ENCODE results near the gene MTX3. TPM values are rescaled to one million over a fixed set of nuclear protein-coding genes. Genes with fewer than 3 reads are reported as not detected.

The MTX3 gene
- total and polyA plus RNA-seq, 5 donors = 3.7 to 13.7 (median 11.0) TPM

DNA sequence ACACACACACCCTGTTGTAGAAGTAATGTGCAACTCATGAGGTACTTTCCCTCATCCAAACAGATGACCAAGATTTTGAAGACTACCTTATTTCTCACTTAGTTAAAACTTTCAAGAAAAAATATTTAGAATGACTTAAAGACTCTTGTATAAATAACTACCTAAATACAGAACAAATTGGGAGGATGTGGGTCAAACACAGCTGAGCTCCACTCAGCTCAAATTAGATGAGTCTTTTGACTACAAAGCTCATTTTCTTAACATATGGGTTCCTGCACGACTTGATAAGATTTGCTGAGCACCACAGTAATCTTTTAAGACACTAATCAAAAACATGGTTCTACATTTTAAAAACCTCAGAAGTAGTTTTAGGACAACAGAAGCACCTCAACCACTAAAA, 8.9 kb downstream of the MTX3 start:
- Histone ChIP-seq H3K4me1 (ENCODE audit: control insufficient read depth, insufficient read depth, low read length) (no peaks in the 10 kb centered on the region), H3K27ac (ENCODE audit: low read length) (no peak overlapping the region), H3K4me3 (ENCODE audit: low read length) (no peak overlapping the region), H3K9me3 (ENCODE audit: control insufficient read depth, low read length) (no peaks in the 10 kb centered on the region), H3K27me3 (ENCODE audit: control insufficient read depth, insufficient read depth) (no peaks in the 10 kb centered on the region)
- intact Hi-C loops (cut with DNase I) = no loop called here
- DNase-seq = no peak
- no peak for ATAC-seq
- WGBS = 66% methylated on average over 1 of the region's 1 CpG

DNA sequence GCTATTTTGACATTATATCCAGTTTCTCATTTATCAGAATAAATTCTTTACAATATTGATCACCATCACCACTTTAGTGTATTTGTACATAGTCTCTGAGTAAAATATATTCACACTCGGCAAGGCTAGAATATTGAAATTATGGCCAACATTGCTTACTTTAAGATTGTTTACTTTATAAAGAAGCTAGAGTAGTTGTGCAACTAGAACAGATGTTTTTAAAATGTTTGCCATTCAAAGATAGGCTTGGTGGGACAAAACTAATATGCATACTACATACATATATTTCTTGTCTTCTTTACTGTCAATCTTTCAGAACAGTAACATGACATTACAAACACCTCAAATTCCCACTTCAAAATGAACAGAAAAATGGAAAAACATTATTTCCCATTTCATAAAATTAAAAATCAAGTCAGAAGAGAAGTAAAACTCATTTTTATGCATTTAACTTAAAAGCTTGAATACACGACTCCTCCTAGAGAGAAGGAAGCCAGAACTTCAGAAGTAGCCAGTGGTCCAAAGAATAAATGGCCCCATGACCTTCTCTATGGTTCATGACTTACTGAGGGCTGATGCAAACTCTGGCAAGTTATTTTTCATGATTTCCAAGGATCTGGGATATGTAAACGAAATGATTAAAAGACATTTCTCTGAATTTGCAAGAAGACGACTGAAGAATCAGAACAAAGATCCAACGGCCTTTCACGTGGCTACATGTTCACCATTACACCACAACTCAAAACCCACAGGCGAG, 14.1 kb downstream of the MTX3 start:
- Histone ChIP-seq H3K4me3 (ENCODE audit: low read length) (no peak overlapping the region), H3K9me3 (ENCODE audit: control insufficient read depth, low read length) (no peaks in the 10 kb centered on the region), H3K27ac (ENCODE audit: low read length) (no peak overlapping the region), H3K4me1 (ENCODE audit: control insufficient read depth, insufficient read depth, low read length) (no peaks in the 10 kb centered on the region), H3K27me3 (ENCODE audit: control insufficient read depth, insufficient read depth) (no peaks in the 10 kb centered on the region)
- intact Hi-C loops (cut with DNase I) = no loop called here
- 94% methylated on average over 7 of the region's 7 CpGs for WGBS
- ATAC-seq (no peak), DNase-seq (no peak)

DNA sequence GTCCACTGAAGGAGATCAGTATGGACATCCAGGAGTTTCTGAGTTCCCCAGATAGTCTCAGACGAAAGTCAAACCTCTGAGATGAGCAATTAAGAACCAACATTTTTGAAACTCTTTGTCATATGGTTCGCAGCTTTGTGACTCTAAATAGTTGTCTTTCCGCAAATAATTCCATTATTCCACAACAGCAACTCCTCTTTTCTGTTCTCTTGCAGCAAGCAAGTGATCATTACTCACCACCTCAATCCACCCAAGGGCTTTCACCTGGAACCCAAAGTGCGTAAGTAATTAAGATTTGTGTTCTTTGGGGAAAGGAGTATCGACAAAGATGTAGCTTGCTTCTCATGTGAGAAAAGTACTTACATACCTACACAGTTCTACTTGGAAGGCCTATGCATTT, 15.6 kb downstream of the MTX3 start:
- H3K4me3 ChIP-seq (ENCODE audit: low read length) = no peak overlapping the region
- H3K27me3 ChIP-seq (ENCODE audit: control insufficient read depth, insufficient read depth) = no peaks in the 10 kb centered on the region
- no peaks in the 10 kb centered on the region for H3K4me1 ChIP-seq (ENCODE audit: control insufficient read depth, insufficient read depth, low read length)
- no peaks in the 10 kb centered on the region for H3K9me3 ChIP-seq (ENCODE audit: control insufficient read depth, low read length)
- no peak for ATAC-seq
- 97% methylated on average over 5 of the region's 5 CpGs for WGBS
- no peak for DNase-seq
- intact Hi-C loops (cut with DNase I) = no loop called here
- H3K27ac ChIP-seq (ENCODE audit: low read length) = no peak overlapping the region

DNA sequence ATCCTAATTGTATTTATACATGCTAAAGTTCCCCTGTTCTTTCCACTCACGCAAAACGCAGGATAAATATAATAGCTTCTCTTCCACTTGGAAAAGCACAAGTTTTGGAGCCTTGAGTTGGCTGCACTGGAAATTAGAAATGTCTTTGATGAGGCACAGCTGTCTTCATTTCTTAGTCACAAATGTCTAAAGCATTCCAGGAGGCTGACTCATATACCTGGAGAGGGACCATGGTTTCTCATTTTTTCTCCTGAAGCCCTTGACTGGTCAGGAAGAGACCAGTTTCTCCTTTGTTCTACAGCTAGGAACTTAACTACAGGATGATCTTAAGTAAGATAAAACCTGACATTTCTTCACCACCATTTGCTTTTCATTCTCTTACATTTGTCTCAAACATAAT, 16.2 kb downstream of the MTX3 start:
- intact Hi-C loops (cut with DNase I) = no loop called here
- ATAC-seq (no peak), DNase-seq (no peak)
- H3K4me3 ChIP-seq (ENCODE audit: low read length) = no peak overlapping the region
- WGBS = 63% methylated on average over 2 of the region's 2 CpGs
- no peaks in the 10 kb centered on the region for H3K27me3 ChIP-seq (ENCODE audit: control insufficient read depth, insufficient read depth)
- H3K4me1 ChIP-seq (ENCODE audit: control insufficient read depth, insufficient read depth, low read length) = no peaks in the 10 kb centered on the region
- H3K9me3 ChIP-seq (ENCODE audit: control insufficient read depth, low read length) = no peaks in the 10 kb centered on the region
- no peak overlapping the region for H3K27ac ChIP-seq (ENCODE audit: low read length)

DNA sequence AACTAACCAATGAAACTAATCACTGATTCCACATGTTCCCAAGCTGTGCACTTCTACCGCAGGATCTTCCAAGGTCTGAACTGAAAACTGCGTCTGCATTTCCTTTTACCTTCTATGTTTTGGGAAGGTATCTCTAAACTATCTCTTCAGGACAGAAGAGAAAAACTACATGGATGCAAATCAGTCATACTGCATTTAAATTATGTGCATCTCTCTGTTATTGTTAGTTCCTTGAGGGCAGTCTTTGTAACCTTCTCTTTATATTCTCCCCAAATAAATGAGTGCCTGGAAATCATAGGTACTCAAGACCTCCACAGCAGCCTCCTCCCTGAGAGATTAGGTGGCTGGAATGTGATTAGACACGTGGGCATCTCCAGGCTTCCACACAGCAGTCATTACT, 17.1 kb downstream of the MTX3 start:
- Histone ChIP-seq H3K9me3 (ENCODE audit: control insufficient read depth, low read length) (no peaks in the 10 kb centered on the region), H3K27me3 (ENCODE audit: control insufficient read depth, insufficient read depth) (no peaks in the 10 kb centered on the region), H3K4me3 (ENCODE audit: low read length) (no peak overlapping the region), H3K27ac (ENCODE audit: low read length) (no peak overlapping the region), H3K4me1 (ENCODE audit: control insufficient read depth, insufficient read depth, low read length) (no peaks in the 10 kb centered on the region)
- DNase-seq (no peak), ATAC-seq (no peak)
- 72% methylated on average over 3 of the region's 3 CpGs for WGBS
- intact Hi-C loops (cut with DNase I) = no loop called here

DNA sequence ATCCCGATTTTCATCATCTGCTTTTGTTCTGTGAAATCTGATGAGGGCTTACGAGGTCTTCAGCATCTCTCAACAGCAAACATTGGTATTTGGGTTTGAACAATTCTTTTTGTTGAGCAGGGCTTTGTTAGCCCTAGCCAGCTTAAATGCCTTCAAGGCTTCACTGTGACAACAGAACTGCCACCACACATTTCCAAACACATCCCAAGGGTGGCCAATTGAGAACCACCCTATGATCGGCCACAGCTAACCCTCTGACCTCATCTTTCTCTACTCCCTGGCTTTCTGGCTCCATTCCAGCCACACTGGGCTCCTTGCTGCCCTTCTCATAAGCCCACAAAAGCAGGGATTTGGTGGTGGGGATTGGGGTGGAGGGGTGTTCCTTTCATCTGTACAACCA, 17.6 kb downstream of the MTX3 start:
- Histone ChIP-seq H3K4me3 (ENCODE audit: low read length) (no peak overlapping the region), H3K4me1 (ENCODE audit: control insufficient read depth, insufficient read depth, low read length) (no peaks in the 10 kb centered on the region), H3K27ac (ENCODE audit: low read length) (no peak overlapping the region), H3K9me3 (ENCODE audit: control insufficient read depth, low read length) (no peaks in the 10 kb centered on the region), H3K27me3 (ENCODE audit: control insufficient read depth, insufficient read depth) (no peaks in the 10 kb centered on the region)
- intact Hi-C loops (cut with DNase I) = no loop called here
- WGBS = 63% methylated on average over 3 of the region's 3 CpGs
- DNase-seq = no peak
- ATAC-seq = no peak

DNA sequence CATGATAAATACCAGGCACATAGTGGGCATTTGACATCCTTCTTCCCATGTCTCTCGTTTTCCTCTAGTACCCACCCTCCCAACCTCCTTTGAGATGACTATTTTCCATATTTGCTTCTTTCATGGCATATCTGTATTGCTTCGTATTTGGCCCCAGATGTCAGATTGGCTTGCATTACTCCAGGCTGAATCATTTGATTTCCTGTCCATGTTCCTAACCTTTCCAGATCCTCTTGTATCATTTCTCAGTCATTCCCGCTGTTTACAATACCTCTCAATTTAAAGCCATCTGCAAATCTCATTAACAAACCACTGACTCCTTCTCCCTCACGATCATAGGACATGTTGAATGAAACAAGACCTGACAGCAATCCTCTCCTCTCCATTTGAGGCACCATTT, 19.9 kb downstream of the MTX3 start:
- 62% methylated on average over 4 of the region's 4 CpGs for WGBS
- ATAC-seq (no peak), DNase-seq (no peak)
- Histone ChIP-seq H3K9me3 (ENCODE audit: control insufficient read depth, low read length) (no peaks in the 10 kb centered on the region), H3K27ac (ENCODE audit: low read length) (no peak overlapping the region), H3K4me1 (ENCODE audit: control insufficient read depth, insufficient read depth, low read length) (no peaks in the 10 kb centered on the region), H3K27me3 (ENCODE audit: control insufficient read depth, insufficient read depth) (no peaks in the 10 kb centered on the region), H3K4me3 (ENCODE audit: low read length) (no peak overlapping the region)
- intact Hi-C loops (cut with DNase I) = no loop called here

DNA sequence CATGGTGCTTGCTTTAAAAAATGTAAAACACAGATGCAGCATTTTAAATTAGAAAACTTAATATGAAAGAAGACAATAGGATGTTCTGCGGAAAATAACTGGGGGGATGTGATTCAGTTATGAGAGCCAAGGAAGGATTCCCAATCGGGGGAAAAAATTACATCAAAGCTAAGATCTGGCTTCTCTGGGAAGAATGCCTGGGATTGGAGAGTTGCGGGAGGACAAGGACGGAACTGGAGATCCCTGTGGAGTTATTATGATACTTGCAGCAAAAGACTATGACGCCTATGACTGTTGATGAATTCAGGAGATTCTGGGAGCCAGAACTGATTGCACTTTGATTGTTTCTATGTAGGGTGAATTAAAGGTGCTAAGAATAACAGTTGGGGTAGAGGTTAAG, 24.6 kb downstream of the MTX3 start:
- Histone ChIP-seq H3K9me3 (ENCODE audit: control insufficient read depth, low read length) (no peaks in the 10 kb centered on the region), H3K4me3 (ENCODE audit: low read length) (no peak overlapping the region), H3K4me1 (ENCODE audit: control insufficient read depth, insufficient read depth, low read length) (no peaks in the 10 kb centered on the region), H3K27ac (ENCODE audit: low read length) (no peak overlapping the region), H3K27me3 (ENCODE audit: control insufficient read depth, insufficient read depth) (no peaks in the 10 kb centered on the region)
- 72% methylated on average over 5 of the region's 5 CpGs for WGBS
- intact Hi-C loops (cut with DNase I) = no loop called here
- DNase-seq (no peak), ATAC-seq (no peak)

DNA sequence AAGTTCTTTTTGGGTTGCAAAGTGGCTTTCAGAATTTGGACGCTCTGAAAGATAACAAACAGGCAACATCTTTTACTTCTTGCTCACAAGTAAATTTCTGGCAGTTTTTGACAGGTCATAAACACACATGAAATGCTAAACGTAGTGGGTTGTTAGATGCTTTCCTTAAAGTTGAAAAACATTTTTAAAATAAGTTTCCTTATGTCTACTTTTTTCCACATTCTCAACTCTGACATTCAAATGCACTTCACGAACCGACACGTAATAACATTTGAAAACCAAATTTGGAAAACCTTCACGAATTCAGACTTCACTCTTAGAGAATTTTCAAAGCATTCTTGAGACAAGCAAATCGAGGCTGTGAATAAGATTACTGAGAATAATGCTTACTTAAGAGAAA, 26.9 kb downstream of the MTX3 start:
- H3K9me3 ChIP-seq (ENCODE audit: control insufficient read depth, low read length) = no peaks in the 10 kb centered on the region
- H3K27me3 ChIP-seq (ENCODE audit: control insufficient read depth, insufficient read depth) = no peaks in the 10 kb centered on the region
- 75% methylated on average over 7 of the region's 7 CpGs for WGBS
- no peak for DNase-seq
- intact Hi-C loops (cut with DNase I) = no loop called here
- no peak overlapping the region for H3K4me3 ChIP-seq (ENCODE audit: low read length)
- ATAC-seq = no peak
- H3K27ac ChIP-seq (ENCODE audit: low read length) = no peak overlapping the region
- no peaks in the 10 kb centered on the region for H3K4me1 ChIP-seq (ENCODE audit: control insufficient read depth, insufficient read depth, low read length)

DNA sequence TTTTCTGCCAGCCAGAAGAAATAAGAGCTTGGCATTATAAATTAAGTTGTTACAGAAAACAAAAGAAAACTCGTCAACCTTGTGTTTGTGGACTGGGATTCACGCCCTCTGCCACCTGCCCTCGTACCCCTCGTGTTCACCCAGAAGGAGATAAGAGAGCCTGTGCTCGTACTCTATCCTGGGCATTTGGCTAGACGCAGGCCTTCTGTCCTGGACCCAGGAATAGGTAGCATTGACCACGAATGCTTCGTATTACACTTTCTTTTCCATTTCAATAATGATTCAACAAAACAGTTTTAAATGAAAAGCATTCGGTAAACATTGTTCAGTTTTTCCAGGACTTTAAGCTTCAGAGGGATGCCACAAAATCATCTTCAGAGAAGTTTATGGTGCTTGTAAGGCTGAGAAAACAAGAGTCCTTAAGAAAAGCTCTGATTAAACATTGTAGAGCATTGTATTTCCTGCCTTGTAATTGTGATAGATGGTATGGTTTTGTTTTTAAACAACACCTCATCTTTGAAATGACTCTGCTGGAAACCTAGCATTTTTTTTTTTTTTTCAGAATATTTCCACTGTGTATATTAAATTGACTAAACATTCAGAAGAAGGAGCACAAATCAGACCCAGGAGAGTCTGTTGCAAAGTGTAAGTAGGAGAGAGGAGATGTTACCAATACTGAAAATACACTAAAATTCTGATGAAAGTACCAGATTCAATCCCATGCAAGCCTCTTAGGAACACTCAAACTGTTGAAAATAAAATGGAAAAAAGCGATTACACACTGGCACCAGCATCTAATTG, 27.6 kb downstream of the MTX3 start:
- no peak overlapping the region for H3K4me3 ChIP-seq (ENCODE audit: low read length)
- 84% methylated on average over 10 of the region's 10 CpGs for WGBS
- H3K27ac ChIP-seq (ENCODE audit: low read length) = no peak overlapping the region
- DNase-seq (no peak), ATAC-seq (no peak)
- H3K9me3 ChIP-seq (ENCODE audit: control insufficient read depth, low read length) = no peaks in the 10 kb centered on the region
- no peaks in the 10 kb centered on the region for H3K4me1 ChIP-seq (ENCODE audit: control insufficient read depth, insufficient read depth, low read length)
- intact Hi-C loops (cut with DNase I) = no loop called here
- no peaks in the 10 kb centered on the region for H3K27me3 ChIP-seq (ENCODE audit: control insufficient read depth, insufficient read depth)

DNA sequence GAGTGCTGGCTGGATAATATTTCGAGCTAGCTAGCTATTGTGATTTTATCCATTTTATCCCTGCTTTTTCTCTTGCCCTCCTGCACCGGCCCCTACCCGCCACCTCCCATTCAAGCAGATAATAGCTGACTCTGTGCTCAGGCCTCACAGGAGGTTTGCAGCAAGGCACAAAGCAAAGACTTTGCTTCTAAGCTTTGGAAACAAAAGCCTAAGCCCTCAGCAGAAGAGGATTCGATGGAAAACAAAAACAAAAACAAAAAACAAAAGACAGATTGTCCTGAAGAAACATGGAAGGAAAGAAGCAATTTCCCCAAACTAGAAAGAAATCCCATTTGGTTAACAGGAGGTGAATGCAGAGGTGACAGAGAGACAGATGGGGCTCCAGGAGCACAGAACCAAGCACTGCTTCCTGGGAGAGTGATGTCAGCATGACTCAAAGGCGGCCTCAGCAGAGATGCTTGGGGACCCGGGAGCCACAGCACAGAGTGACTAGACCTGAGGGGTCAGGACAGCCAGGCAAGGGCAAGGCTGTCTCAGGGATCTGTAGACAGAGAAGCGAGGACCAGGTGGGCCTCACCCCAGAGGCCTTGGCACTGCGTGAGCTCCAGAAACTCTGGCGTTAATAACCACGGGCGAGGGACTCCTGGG, 28.4 kb downstream of the MTX3 start:
- WGBS = 79% methylated on average over 11 of the region's 11 CpGs
- no peaks in the 10 kb centered on the region for H3K4me1 ChIP-seq (ENCODE audit: control insufficient read depth, insufficient read depth, low read length)
- H3K9me3 ChIP-seq (ENCODE audit: control insufficient read depth, low read length) = no peaks in the 10 kb centered on the region
- no peak overlapping the region for H3K27ac ChIP-seq (ENCODE audit: low read length)
- DNase-seq (no peak), ATAC-seq (no peak)
- H3K4me3 ChIP-seq (ENCODE audit: low read length) = no peak overlapping the region
- intact Hi-C loops (cut with DNase I) = no loop called here
- H3K27me3 ChIP-seq (ENCODE audit: control insufficient read depth, insufficient read depth) = no peaks in the 10 kb centered on the region

Data from right cardiac atrium (tissue), 5 donors.